HEK293T (cell line): ENCODE data around the gene ADK.

Source experiments
- BHLHE40 ChIP-seq: fragments of 450-650 bp; IDR thresholded peaks from 2 replicates; pipeline ENCODE4 v1.6.1; 2016; ENCODE audit warnings: mild to moderate bottlenecking, moderate library complexity, borderline replicate concordance
- ELF4 ChIP-seq: fragments of 450-650 bp; IDR thresholded peaks from 2 replicates; pipeline ENCODE4 v1.6.1; 2017; ENCODE audit warnings: antibody characterized with exemption
- FOXA1 ChIP-seq: fragments of 450-650 bp; IDR thresholded peaks from 2 replicates; pipeline ENCODE4 v1.6.1; 2016; ENCODE audit warnings: mild to moderate bottlenecking
- FOXM1 ChIP-seq: fragments of 450-650 bp; IDR thresholded peaks from 2 replicates; pipeline ENCODE4 v1.6.1; 2017; ENCODE audit warnings: mild to moderate bottlenecking, borderline replicate concordance
- HDGF ChIP-seq: fragments of 450-650 bp; IDR thresholded peaks from 2 replicates; pipeline ENCODE4 v1.6.1; 2017; ENCODE audit warnings: antibody characterized with exemption, borderline replicate concordance
- LEF1 ChIP-seq: fragments of 450-650 bp; IDR thresholded peaks from 2 replicates; pipeline ENCODE4 v1.6.1; 2017; ENCODE audit warnings: mild to moderate bottlenecking, borderline replicate concordance
- SP1 ChIP-seq: fragments of 450-650 bp; IDR thresholded peaks from 2 replicates; pipeline ENCODE4 v1.6.1; 2017
- ZNF384 ChIP-seq: fragments of 450-650 bp; IDR thresholded peaks from 2 replicates; pipeline ENCODE4 v1.6.1; 2016

DNA sequence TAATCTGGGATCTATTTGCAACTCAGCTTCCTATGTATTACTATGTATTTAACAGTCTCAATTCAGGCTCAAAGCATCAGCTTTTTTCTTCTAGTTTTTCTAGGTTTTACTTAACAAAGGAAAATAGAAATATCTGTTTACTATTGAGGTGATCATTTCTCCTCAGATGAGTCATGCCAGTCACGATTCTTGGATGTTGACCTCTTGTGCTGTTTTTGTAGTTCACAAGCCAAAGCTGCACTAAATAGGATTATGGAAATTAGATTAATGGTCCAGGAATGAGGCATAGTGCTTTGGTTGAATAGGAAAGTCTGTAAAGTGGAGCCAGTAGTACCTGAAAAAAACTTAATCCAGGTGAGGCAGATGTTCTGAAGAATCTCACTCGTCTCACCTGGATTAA, 477.1 kb downstream of the ADK start:
- TF ChIP-seq SP1 (no peak), FOXA1 (no peak), HDGF (no peak), FOXM1 (no peak), BHLHE40 (no peak), LEF1 (no peak), ZNF384 (no peak), ELF4 (no peak)
